Loucy (cell line): ENCODE measurements around the gene HS1BP3.

ENCODE experiments used
- EZH2phosphoT487 ChIP-seq: fragments of 200-600 bp; IDR thresholded peaks from 2 replicates; pipeline ENCODE4 v1.6.1; 2018; ENCODE audit warnings: antibody characterized with exemption, mild to moderate bottlenecking, moderate library complexity, borderline replicate concordance
- TF ChIP-seq, protein P1 (sequence below): fragments of 200-600 bp; sonication (generic); conservative IDR thresholded peaks from 2 replicates; pipeline ENCODE4 v1.5.1; 2014; ENCODE audit warnings: mild to moderate bottlenecking, antibody characterized with exemption, low read length

DNA sequence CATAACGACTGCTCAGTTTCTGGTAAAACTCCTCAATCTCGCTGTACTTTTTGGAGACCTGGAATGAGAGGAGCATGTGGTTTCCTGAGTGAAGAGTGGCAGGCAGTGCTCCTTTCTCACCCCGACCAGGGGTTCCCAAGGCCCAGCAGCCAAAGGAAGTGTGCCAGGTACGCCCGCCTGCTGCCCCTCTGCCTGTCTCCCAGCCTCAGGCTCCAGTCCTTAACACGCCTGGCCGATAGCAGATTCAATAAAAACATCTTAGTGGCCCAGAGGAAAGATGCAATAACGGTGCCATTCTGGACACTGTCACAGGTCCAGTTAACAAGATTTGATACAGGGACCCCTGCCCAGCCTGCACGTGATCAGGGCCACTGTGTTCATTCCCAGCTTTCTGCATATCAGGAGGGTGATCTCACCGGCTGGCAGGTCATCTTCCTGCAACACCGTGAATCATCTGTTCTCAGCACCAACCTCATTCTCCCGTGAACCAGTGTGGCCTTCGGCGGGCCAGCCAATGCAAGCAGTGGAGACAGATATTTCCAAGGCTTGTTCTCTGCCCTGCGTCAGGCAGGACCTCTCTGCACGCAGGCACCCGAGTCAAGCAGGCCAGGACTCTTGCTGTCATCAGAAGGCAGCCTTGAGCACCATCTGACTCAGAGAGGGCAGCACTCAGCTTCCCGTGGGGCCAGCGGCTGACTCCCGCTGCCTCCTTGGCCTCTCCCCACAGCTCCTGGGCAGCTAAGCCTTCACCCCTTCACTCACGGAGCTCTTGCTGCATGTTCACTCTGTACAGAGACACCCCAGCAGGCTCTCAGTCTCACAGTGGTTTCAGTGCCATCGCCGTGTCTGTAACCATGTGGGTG, 9.5 kb downstream of the HS1BP3 start:
- TF ChIP-seq, protein P1, sequence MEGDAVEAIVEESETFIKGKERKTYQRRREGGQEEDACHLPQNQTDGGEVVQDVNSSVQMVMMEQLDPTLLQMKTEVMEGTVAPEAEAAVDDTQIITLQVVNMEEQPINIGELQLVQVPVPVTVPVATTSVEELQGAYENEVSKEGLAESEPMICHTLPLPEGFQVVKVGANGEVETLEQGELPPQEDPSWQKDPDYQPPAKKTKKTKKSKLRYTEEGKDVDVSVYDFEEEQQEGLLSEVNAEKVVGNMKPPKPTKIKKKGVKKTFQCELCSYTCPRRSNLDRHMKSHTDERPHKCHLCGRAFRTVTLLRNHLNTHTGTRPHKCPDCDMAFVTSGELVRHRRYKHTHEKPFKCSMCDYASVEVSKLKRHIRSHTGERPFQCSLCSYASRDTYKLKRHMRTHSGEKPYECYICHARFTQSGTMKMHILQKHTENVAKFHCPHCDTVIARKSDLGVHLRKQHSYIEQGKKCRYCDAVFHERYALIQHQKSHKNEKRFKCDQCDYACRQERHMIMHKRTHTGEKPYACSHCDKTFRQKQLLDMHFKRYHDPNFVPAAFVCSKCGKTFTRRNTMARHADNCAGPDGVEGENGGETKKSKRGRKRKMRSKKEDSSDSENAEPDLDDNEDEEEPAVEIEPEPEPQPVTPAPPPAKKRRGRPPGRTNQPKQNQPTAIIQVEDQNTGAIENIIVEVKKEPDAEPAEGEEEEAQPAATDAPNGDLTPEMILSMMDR = no peak
- TF ChIP-seq EZH2phosphoT487 = no peak
